ENCODE results near the gene DSTN. TPM values are rescaled to one million over a fixed set of nuclear protein-coding genes. Genes with fewer than 3 reads are reported as not detected.

Gene DSTN
- total and polyA plus RNA-seq, 2 donors (not counting 1 experiment from before 2014, with no cell fraction given), result 6.6 to 13.4 TPM

GRCh38 chr20:17586250-17586649 lies 16.4 kb downstream of the DSTN start:
- H3K4me3 Mint-ChIP-seq, result no peak overlapping the region
- DNase-seq (no peak), ATAC-seq (ENCODE audit: low read depth) (no peak)
- H3K79me2 ChIP-seq (ENCODE audit: control insufficient read depth, insufficient read depth, low read length), result no peaks in the 10 kb centered on the region
- H3K4me1 Mint-ChIP-seq, result peaks cover 12% of the 10 kb centered on the region
- no peak overlapping the region for H3K27ac Mint-ChIP-seq
- H3K27ac ChIP-seq (ENCODE audit: low read length in 2 of 2), result no peak overlapping the region
- H3K4me1 ChIP-seq (ENCODE audit: control insufficient read depth in 2 of 2, insufficient read depth in 2 of 2, low read length in 2 of 2), result no peaks in the 10 kb centered on the region
- no peaks in the 10 kb centered on the region for H3K27me3 Mint-ChIP-seq
- H3K9me3 ChIP-seq (ENCODE audit: control extremely low read depth in 1 of 3, control insufficient read depth in 2 of 3, insufficient read depth in 1 of 3, low read length in 2 of 3), result no peaks in the 10 kb centered on the region
- H3K9me3 Mint-ChIP-seq (ENCODE audit: insufficient read depth), result no peaks in the 10 kb centered on the region
- H3K27me3 ChIP-seq (replicated peaks in 1 of 4; ENCODE audit: control extremely low read depth in 1 of 4, control insufficient read depth in 3 of 4, insufficient read depth in 4 of 4, low read length in 3 of 4), result no peaks in the 10 kb centered on the region
- no peaks in the 10 kb centered on the region for H4K20me1 ChIP-seq (ENCODE audit: control insufficient read depth, insufficient read depth, low read length, poor library complexity, severe bottlenecking)
- H3K4me2 ChIP-seq (replicated peaks; ENCODE audit: low read depth, low read length, poor library complexity, severe bottlenecking), result no peak overlapping the region
- H3K36me3 ChIP-seq (replicated peaks in 1 of 2; ENCODE audit: control extremely low read depth in 1 of 2, control insufficient read depth in 1 of 2, extremely low read depth in 1 of 2, insufficient read depth in 2 of 2, low read length in 1 of 2), result no peaks in the 10 kb centered on the region
- H3K4me3 ChIP-seq (ENCODE audit: control extremely low read depth in 1 of 5, extremely low read depth in 1 of 5, insufficient read depth in 1 of 5, low read depth in 2 of 5, low read length in 4 of 5), result no peak overlapping the region
- TF ChIP-seq EZH2 (IDR thresholded peaks at IDR 0.05; ENCODE audit: borderline replicate concordance, insufficient read depth, low read depth, low read length, poor library complexity, severe bottlenecking), result no peak
- TF ChIP-seq CTCF (IDR thresholded peaks at IDR 0.05), result no peak
- ChIA-PET POLR2A (no interaction called here), CTCF (interaction anchor here (0.8 to 1.1 kb wide), 2 partner anchors 46 to 64 kb away, joined by 3 read pairs; no protein-coding TSS in a partner anchor)
- no peak overlapping the region for H2AFZ ChIP-seq (ENCODE audit: insufficient read depth, low read depth, low read length, poor library complexity, severe bottlenecking)
- 100% methylated on average over 1 of the region's 2 CpGs for WGBS (ENCODE audit: insufficient coverage)
- no peak overlapping the region for H3K9ac ChIP-seq (ENCODE audit: low read length)
- intact Hi-C loops (cut with micrococcal nuclease), result no loop called here

GRCh38 chr20:17587148-17587547 lies 17.3 kb downstream of the DSTN start:
- Histone ChIP-seq H3K4me1 (ENCODE audit: control insufficient read depth in 2 of 2, insufficient read depth in 2 of 2, low read length in 2 of 2) (no peaks in the 10 kb centered on the region), H2AFZ (ENCODE audit: insufficient read depth, low read depth, low read length, poor library complexity, severe bottlenecking) (no peak overlapping the region), H3K36me3 (replicated peaks in 1 of 2; ENCODE audit: control extremely low read depth in 1 of 2, control insufficient read depth in 1 of 2, extremely low read depth in 1 of 2, insufficient read depth in 2 of 2, low read length in 1 of 2) (no peaks in the 10 kb centered on the region), H3K4me2 (replicated peaks; ENCODE audit: low read depth, low read length, poor library complexity, severe bottlenecking) (no peak overlapping the region), H3K27ac (ENCODE audit: low read length in 2 of 2) (no peak overlapping the region), H3K27me3 (replicated peaks in 1 of 4; ENCODE audit: control extremely low read depth in 1 of 4, control insufficient read depth in 3 of 4, insufficient read depth in 4 of 4, low read length in 3 of 4) (no peaks in the 10 kb centered on the region), H3K4me3 (ENCODE audit: control extremely low read depth in 1 of 5, extremely low read depth in 1 of 5, insufficient read depth in 1 of 5, low read depth in 2 of 5, low read length in 4 of 5) (no peak overlapping the region), H3K79me2 (ENCODE audit: control insufficient read depth, insufficient read depth, low read length) (no peaks in the 10 kb centered on the region), H3K9ac (ENCODE audit: low read length) (no peak overlapping the region), H3K9me3 (ENCODE audit: control extremely low read depth in 1 of 3, control insufficient read depth in 2 of 3, insufficient read depth in 1 of 3, low read length in 2 of 3) (no peaks in the 10 kb centered on the region), H4K20me1 (ENCODE audit: control insufficient read depth, insufficient read depth, low read length, poor library complexity, severe bottlenecking) (no peaks in the 10 kb centered on the region)
- ATAC-seq (ENCODE audit: low read depth) (no peak), DNase-seq (no peak)
- ChIA-PET POLR2A (no interaction called here), CTCF (no interaction called here)
- Mint-ChIP-seq H3K27me3 (no peaks in the 10 kb centered on the region), H3K4me3 (no peak overlapping the region), H3K27ac (no peak overlapping the region), H3K9me3 (ENCODE audit: insufficient read depth) (no peaks in the 10 kb centered on the region), H3K4me1 (peaks cover 12% of the 10 kb centered on the region)
- TF ChIP-seq CTCF (IDR thresholded peaks at IDR 0.05) (no peak), EZH2 (IDR thresholded peaks at IDR 0.05; ENCODE audit: borderline replicate concordance, insufficient read depth, low read depth, low read length, poor library complexity, severe bottlenecking) (no peak)
- WGBS (ENCODE audit: insufficient coverage), result no CpG with 5 or more reads among the region's 1 CpG
- intact Hi-C loops (cut with micrococcal nuclease), result no loop called here

Data from B cell (primary cell).